IMR-90 (cell line): ENCODE results near the gene PDE4B. TPM values are rescaled to one million over a fixed set of nuclear protein-coding genes. Genes with fewer than 3 reads are reported as not detected.
"Not testable (repeated sequence)": the region's sequence is repeated elsewhere in the genome, so short reads cannot be mapped to it uniquely, and the experiment has no call there.

Source experiments
- ATAC-seq: fragments of 200-7000 bp; cut with Tn5 transposase; 2 replicates; pipeline ENCODE4 v1.9.1; 2020; ENCODE audit warnings: low read depth, mild to moderate bottlenecking, moderate library complexity
- BruUV-seq: library from RNA; stranded (reverse); fragments of 400-500 nt; replicated peaks from 2 replicates; lab custom pipeline; 2021; lab: Mats Ljungman, UMichigan
- CTCF ChIA-PET: fragments of 300-600 bp; formaldehyde crosslinking; extraction: SDS; loops from one replicate; lab custom pipeline; 2021; ENCODE audit warnings: antibody characterized with exemption; lab: Yijun Ruan, JAX
- POLR2A ChIA-PET: fragments of 300-600 bp; sonication (Branson Sonifier 250); formaldehyde crosslinking; loops from one replicate; lab custom pipeline; 2022; ENCODE audit warnings: antibody characterized with exemption; ENCODE audit not compliant: unreplicated experiment; lab: Charles Lee
- DNase-seq: peaks from one replicate; pipeline ENCODE4 v3.0.0; 2013
- H2AFZ ChIP-seq: replicated peaks from 2 replicates; pipeline ENCODE3; 2013; ENCODE audit warnings: low read length, mild to moderate bottlenecking; ENCODE audit not compliant: poor library complexity
- H2AK5ac ChIP-seq: 2 replicates; pipeline ENCODE4 v1.6.1; 2013; ENCODE audit warnings: low read depth, low read length, inconsistent platforms
- H2AK9ac ChIP-seq: replicated peaks from 2 replicates; pipeline ENCODE3; 2013; ENCODE audit warnings: mild to moderate bottlenecking, low read depth, low read length, moderate library complexity; ENCODE audit not compliant: poor library complexity
- H2BK120ac ChIP-seq: 2 replicates; pipeline ENCODE4 v1.6.1; 2013; ENCODE audit warnings: low read depth, low read length, inconsistent platforms
- H2BK15ac ChIP-seq: 3 replicates; pipeline ENCODE4 v1.6.1; 2013; ENCODE audit warnings: low read depth, low read length, inconsistent platforms
- H2BK20ac ChIP-seq: 2 replicates; pipeline ENCODE4 v1.6.1; 2013; ENCODE audit warnings: low read depth, mild to moderate bottlenecking, inconsistent platforms, low read length, moderate library complexity
- H2BK5ac ChIP-seq: 2 replicates; pipeline ENCODE4 v1.6.1; 2013; ENCODE audit warnings: mild to moderate bottlenecking, low read depth, low read length, inconsistent platforms; ENCODE audit not compliant: poor library complexity, severe bottlenecking
- H3K14ac ChIP-seq: replicated peaks from 2 replicates; pipeline ENCODE4 v1.6.1; 2013; ENCODE audit warnings: low read depth, low read length, inconsistent platforms
- H3K18ac ChIP-seq: 2 replicates; pipeline ENCODE4 v1.6.1; 2013; ENCODE audit warnings: low read depth, low read length, control low read depth
- H3K23ac ChIP-seq: 2 replicates; pipeline ENCODE4 v1.6.1; 2013; ENCODE audit warnings: low read depth, low read length, inconsistent platforms
- H3K27ac ChIP-seq: 2 replicates; pipeline ENCODE4 v1.5.1; 2013; ENCODE audit warnings: mild to moderate bottlenecking, control low read depth, low read length; ENCODE audit not compliant: insufficient read depth
- H3K27me3 ChIP-seq: 2 replicates; pipeline ENCODE4 v1.6.1; 2013; ENCODE audit warnings: low read length; ENCODE audit not compliant: control insufficient read depth, insufficient read depth
- H3K36me3 ChIP-seq: 2 replicates; pipeline ENCODE4 v1.6.1; 2013; ENCODE audit warnings: low read length, mixed read lengths; ENCODE audit not compliant: control insufficient read depth, insufficient read depth
- H3K4ac ChIP-seq: 2 replicates; pipeline ENCODE4 v1.6.1; 2013; ENCODE audit warnings: low read depth, low read length, inconsistent platforms
- H3K4me1 ChIP-seq: 2 replicates; pipeline ENCODE4 v1.6.1; 2013; ENCODE audit warnings: low read length, mixed read lengths; ENCODE audit not compliant: control insufficient read depth, insufficient read depth
- H3K4me2 ChIP-seq: 2 replicates; pipeline ENCODE4 v1.6.1; 2013; ENCODE audit warnings: low read depth, mild to moderate bottlenecking, control low read depth, low read length, moderate library complexity
- H3K4me3 ChIP-seq: 2 replicates; pipeline ENCODE4 v1.5.1; 2013; ENCODE audit warnings: low read depth, mild to moderate bottlenecking, control low read depth, low read length, moderate library complexity; ENCODE audit not compliant: insufficient read depth
- H3K56ac ChIP-seq: 2 replicates; pipeline ENCODE4 v1.6.1; 2013; ENCODE audit warnings: low read length, inconsistent platforms; ENCODE audit not compliant: insufficient read depth; ENCODE audit errors: extremely low read depth
- H3K79me1 ChIP-seq, 2 experiments: 2 replicates each; pipeline ENCODE4 v1.6.1; 2013; ENCODE audit warnings: low read length in 2 of 2, inconsistent platforms in 1 of 2, low read depth in 1 of 2
- H3K9ac ChIP-seq: 2 replicates; pipeline ENCODE4 v1.6.1; 2013; ENCODE audit warnings: low read depth, low read length, control low read depth
- H3K9me1 ChIP-seq: 2 replicates; pipeline ENCODE4 v1.6.1; 2013; ENCODE audit warnings: low read length, inconsistent platforms; ENCODE audit not compliant: insufficient read depth
- H3K9me3 ChIP-seq: 2 replicates; pipeline ENCODE4 v1.6.1; 2013; ENCODE audit warnings: low read length; ENCODE audit not compliant: control insufficient read depth, insufficient read depth
- H4K20me1 ChIP-seq: 2 replicates; pipeline ENCODE4 v1.6.1; 2013; ENCODE audit warnings: low read length, inconsistent platforms; ENCODE audit not compliant: insufficient read depth
- H4K5ac ChIP-seq: 2 replicates; pipeline ENCODE4 v1.6.1; 2013; ENCODE audit warnings: mild to moderate bottlenecking, low read depth, low read length, control low read depth
- H4K8ac ChIP-seq, 2 experiments: 2 replicates each; pipeline ENCODE4 v1.6.1; 2013; ENCODE audit warnings: low read depth in 2 of 2, low read length in 2 of 2, control low read depth in 1 of 2, inconsistent platforms in 1 of 2
- H4K91ac ChIP-seq: 2 replicates; pipeline ENCODE4 v1.6.1; 2013; ENCODE audit warnings: low read depth, low read length, inconsistent platforms; ENCODE audit not compliant: insufficient read depth
- WGBS, 2 experiments: methylation state at CpG; one replicate each; pipeline versions ENCODE4 v1.1.5 to v1.1.7; 2013; ENCODE audit warnings: missing lambda C conversion rate in 2 of 2; ENCODE audit not compliant: insufficient read length in 1 of 2; ENCODE audit errors: extremely low coverage in 2 of 2; 5-methylcytosine and 5-hydroxymethylcytosine counted together
- dilution Hi-C: fragments of 300-500 bp; cut with HindIII; formaldehyde crosslinking; loops from one replicate; pipeline ENCODE4 v1.14.3; 2018; ENCODE audit warnings: low sequenced_read_pairs; ENCODE audit not compliant: unreplicated experiment
- in situ Hi-C: fragments of 300-500 bp; cut with MboI; formaldehyde crosslinking; loops from 3 replicates; pipeline ENCODE4 v1.14.3; 2019; ENCODE audit warnings: low sequenced_read_pairs, inconsistent platforms, mixed read lengths
- intact Hi-C: fragments of 100-400 bp; cut with micrococcal nuclease; formaldehyde crosslinking; loops from 2 replicates; pipeline ENCODE4 v1.10.0; 2022
- polyA plus RNA-seq, 3 experiments: library from polyadenylated mRNA; depleted of rRNA; stranded (reverse); fragments of >200 nt; gene quantifications; 2 replicates each; pipeline ENCODE4 v1.2.3, GENCODE V29; 2012; ENCODE audit warnings: low replicate concordance in 1 of 3
- total RNA-seq: library from RNA; depleted of rRNA; stranded (reverse); fragments of >200 nt; gene quantifications from 2 replicates; pipeline ENCODE4 v1.2.3, GENCODE V29; 2012

The PDE4B gene
- total and polyA plus RNA-seq, 2 of the 4 experiments (the other 2 are of a cell fraction): 5.8 to 21.3 TPM

GRCh38 chr1:65967492-65967891, 174.8 kb downstream of the PDE4B start:
- H2BK5ac ChIP-seq, H3K36me3 ChIP-seq, H3K14ac ChIP-seq, H4K91ac ChIP-seq, H3K23ac ChIP-seq, H3K27ac ChIP-seq, DNase-seq, H3K9me3 ChIP-seq, H3K27me3 ChIP-seq, H2BK120ac ChIP-seq, H3K4me1 ChIP-seq, H4K5ac ChIP-seq, H3K79me1 ChIP-seq, H2AK5ac ChIP-seq, dilution Hi-C loops, H3K18ac ChIP-seq, H2AK9ac ChIP-seq, H3K9me1 ChIP-seq, H2BK20ac ChIP-seq, H3K4ac ChIP-seq, POLR2A ChIA-PET, H3K9ac ChIP-seq, H4K8ac ChIP-seq, BruUV-seq, intact Hi-C loops, CTCF ChIA-PET, H4K20me1 ChIP-seq, H3K4me3 ChIP-seq, ATAC-seq, H2BK15ac ChIP-seq, H3K56ac ChIP-seq, H2AFZ ChIP-seq, H3K4me2 ChIP-seq: not testable (repeated sequence)
- in situ Hi-C loops: loop anchor here (25.0 kb wide), 1 partner anchor 745 kb away; no protein-coding TSS in a partner anchor
- WGBS, 2 experiments: no CpG with 5 or more reads among the region's 4 CpGs
